ENCODE measurements around the gene FAF2. TPM values are rescaled to one million over a fixed set of nuclear protein-coding genes. Genes with fewer than 3 reads are reported as not detected.

Gene FAF2
- total RNA-seq, 2 experiments from 2014 or later: 27.5 to 30.1 TPM

DNA sequence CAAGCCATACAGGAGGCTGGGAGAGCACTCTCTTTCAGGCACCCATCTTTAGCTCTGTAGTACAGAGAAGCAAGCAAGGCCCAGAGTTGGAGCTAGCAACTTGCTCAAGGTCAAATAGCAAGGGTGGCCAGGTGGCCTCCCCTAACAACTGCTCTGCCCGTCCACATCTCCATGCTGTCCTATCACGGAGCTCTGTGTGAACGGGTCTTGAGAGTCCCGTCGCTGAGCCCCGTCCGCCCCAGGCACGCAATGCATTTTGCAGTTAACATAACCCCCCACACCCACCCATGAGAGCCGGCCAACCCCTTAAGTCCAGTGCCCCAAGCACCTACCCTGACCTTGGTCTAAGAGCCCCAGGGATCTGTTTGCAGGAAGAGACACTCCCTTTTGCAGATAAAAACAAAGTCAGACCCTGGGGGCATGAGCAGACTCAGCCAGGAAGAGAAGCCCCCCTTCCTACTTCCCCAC is 87.5 kb downstream of the FAF2 start:
- no peaks in the 10 kb centered on the region for H3K9me3 Mint-ChIP-seq
- H3K4me1 ChIP-seq (ENCODE audit: insufficient read depth, low read length): peaks cover 79% of the 10 kb centered on the region
- no peaks in the 10 kb centered on the region for H3K27me3 ChIP-seq (ENCODE audit: control insufficient read depth in 1 of 2, insufficient read depth in 2 of 2, low read length in 2 of 2)
- H3K36me3 Mint-ChIP-seq (ENCODE audit: low read depth): peaks cover 63% of the 10 kb centered on the region
- H3K27ac ChIP-seq (ENCODE audit: low read depth in 1 of 2, low read length in 2 of 2): peak overlapping the region; percentile 99
- TF ChIP-seq CTCF (IDR thresholded peaks at IDR 0.05): no peak
- H3K27ac Mint-ChIP-seq: peak overlapping the region; percentile 100
- peak in 2 of 14 experiments; percentile 17 to 25 for DNase-seq
- peaks cover 23% of the 10 kb centered on the region for H3K36me3 ChIP-seq (ENCODE audit: insufficient read depth, low read length)
- ChIA-PET CTCF (interaction anchor here (0.7 to 7.1 kb wide), 5 partner anchors 7 to 119 kb away, joined by 3 to 42 read pairs (median 10); partner anchors contain the start of genes CLTB and FAF2), POLR2A (interaction anchor here (0.9 to 10.1 kb wide), 12 partner anchors 9 to 891 kb away, joined by 3 to 185 read pairs (median 22); partner anchors contain the start of genes CDHR2, CLTB, FAF2 and GRK6)
- intact Hi-C loops (cut with DNase I, micrococcal nuclease): loop anchor here (2.0 to 10.0 kb wide), 7 partner anchors 37 to 1057 kb away; partner anchors contain the start of genes CLTB (in 1 of the 2), FAF2 (in 1 of the 2), HIGD2A (in 1 of the 2) and NOP16 (in 1 of the 2)
- H3K4me3 ChIP-seq (ENCODE audit: low read length): peak overlapping the region; percentile 98
- no peaks in the 10 kb centered on the region for H3K27me3 Mint-ChIP-seq
- peaks cover 70% of the 10 kb centered on the region for H3K4me1 Mint-ChIP-seq (ENCODE audit: low read depth)
- no peak for ATAC-seq (ENCODE audit: poor library complexity)
- H3K4me3 Mint-ChIP-seq: peak overlapping the region; percentile 99
- H3K9me3 ChIP-seq (ENCODE audit: control insufficient read depth in 1 of 2, insufficient read depth in 1 of 2, low read length in 2 of 2): peaks cover 0 to 3% of the 10 kb centered on the region in 2 experiments

DNA sequence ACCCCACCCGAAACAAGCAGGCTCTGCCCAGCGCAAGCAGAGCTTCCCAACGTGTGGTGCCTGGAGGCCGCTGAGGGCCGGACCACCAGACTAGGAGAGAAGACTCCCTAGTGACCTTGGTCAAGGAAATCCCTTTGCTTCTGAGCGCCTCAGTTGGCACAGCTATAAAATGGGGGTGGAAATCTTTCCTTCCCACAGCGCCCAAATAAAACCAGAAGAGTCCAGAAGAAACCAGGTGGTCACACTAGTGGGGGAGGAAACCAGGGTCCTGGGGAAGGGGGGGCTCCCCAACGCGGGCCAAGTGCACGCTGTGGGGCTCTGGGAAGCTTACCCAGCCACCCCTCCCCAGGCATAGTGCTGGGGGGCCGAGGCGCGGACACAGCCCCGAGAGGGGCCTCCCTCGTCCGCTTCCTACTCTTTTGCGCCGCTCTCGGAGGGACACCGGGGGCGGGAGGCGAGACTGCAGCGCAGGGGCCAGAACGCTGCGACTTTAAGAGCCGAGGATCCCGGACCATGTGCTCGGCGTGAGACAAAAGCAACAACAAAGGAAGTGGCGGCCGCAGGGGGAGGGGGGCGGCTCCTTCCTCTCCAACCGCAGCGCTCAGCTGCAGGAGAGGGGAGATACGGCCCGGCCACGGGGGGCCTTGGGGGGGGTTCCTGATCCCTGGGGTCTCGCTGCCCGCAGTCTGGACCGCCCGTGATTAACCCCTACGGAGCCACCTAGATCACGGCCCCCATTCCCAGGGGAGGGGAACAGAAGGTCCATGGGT is 88.1 kb downstream of the FAF2 start:
- Histone ChIP-seq H3K27me3 (ENCODE audit: control insufficient read depth in 1 of 2, insufficient read depth in 2 of 2, low read length in 2 of 2) (no peaks in the 10 kb centered on the region), H3K4me1 (ENCODE audit: insufficient read depth, low read length) (peaks cover 79% of the 10 kb centered on the region), H3K9me3 (ENCODE audit: control insufficient read depth in 1 of 2, insufficient read depth in 1 of 2, low read length in 2 of 2) (peaks cover 0 to 3% of the 10 kb centered on the region in 2 experiments), H3K27ac (ENCODE audit: low read depth in 1 of 2, low read length in 2 of 2) (peak overlapping the region; percentile 99), H3K4me3 (ENCODE audit: low read length) (peak overlapping the region; percentile 98), H3K36me3 (ENCODE audit: insufficient read depth, low read length) (peaks cover 17% of the 10 kb centered on the region)
- ATAC-seq (ENCODE audit: poor library complexity) (peak; percentile 13), DNase-seq (peak; percentile 66 to 92 (median 86))
- no peak for TF ChIP-seq CTCF (IDR thresholded peaks at IDR 0.05)
- ChIA-PET CTCF (interaction anchor here (1.3 to 7.1 kb wide), 4 partner anchors 61 to 120 kb away, joined by 3 to 42 read pairs (median 20); partner anchors contain the start of genes CLTB and FAF2), POLR2A (interaction anchor here (0.6 to 10.1 kb wide), 24 partner anchors 8 to 1058 kb away, joined by 3 to 185 read pairs (median 6); partner anchors contain the start of genes CDHR2, CLTB, FAF2 and GRK6)
- Mint-ChIP-seq H3K36me3 (ENCODE audit: low read depth) (peaks cover 58% of the 10 kb centered on the region), H3K4me3 (peak overlapping the region; percentile 99), H3K9me3 (no peaks in the 10 kb centered on the region), H3K27ac (peak overlapping the region; percentile 100), H3K4me1 (ENCODE audit: low read depth) (peaks cover 71% of the 10 kb centered on the region), H3K27me3 (no peaks in the 10 kb centered on the region)
- intact Hi-C loops (cut with DNase I, micrococcal nuclease): loop anchor here (5.0 to 10.0 kb wide), 6 partner anchors 36 to 1056 kb away; partner anchors contain the start of genes CLTB (in 1 of the 2), HIGD2A (in 1 of the 2), NOP16 (in 1 of the 2) and NSD1 (in 1 of the 2)

DNA sequence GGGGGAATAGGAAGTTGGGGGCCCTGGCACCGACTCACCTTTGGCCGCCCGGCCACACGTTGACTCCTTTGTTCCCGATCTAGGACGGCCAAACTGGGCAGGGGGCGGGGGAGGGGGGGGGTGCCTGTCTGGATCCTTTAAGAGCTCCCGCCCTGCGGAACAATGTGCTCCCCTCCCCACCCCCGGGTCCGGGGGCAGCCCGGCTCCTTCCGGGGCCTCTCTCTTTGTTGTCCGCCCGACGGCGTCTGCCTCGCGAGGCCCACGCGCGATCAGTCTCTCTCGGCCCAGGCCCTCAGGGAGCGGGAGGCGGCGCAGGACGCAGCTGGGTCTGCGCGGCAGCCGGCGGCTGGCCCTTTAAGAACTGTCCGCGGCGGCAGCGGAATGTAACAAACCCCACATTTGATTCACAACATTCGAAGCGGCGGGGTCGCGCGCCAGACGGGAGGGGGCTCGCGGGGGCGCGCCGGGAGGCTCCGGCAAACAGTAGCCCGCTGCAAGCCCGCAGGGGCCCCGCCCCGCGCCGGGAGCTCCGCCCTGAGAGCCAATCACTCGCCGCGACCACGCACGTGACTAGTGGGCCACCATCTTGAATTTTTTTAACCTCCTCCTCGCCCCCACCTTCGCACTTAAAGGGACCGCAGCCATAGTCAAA is 88.8 kb downstream of the FAF2 start, which contains the start of gene RNF44:
Gene RNF44 (minus strand): TSS at position 501 of the 652 bp plus-strand sequence. CDS start 4,930 bp downstream, outside the sequence.
- no peaks in the 10 kb centered on the region for H3K9me3 Mint-ChIP-seq
- Histone ChIP-seq H3K4me1 (ENCODE audit: insufficient read depth, low read length) (peaks cover 79% of the 10 kb centered on the region), H3K9me3 (ENCODE audit: control insufficient read depth in 1 of 2, insufficient read depth in 1 of 2, low read length in 2 of 2) (peaks cover 0 to 3% of the 10 kb centered on the region in 2 experiments), H3K27me3 (ENCODE audit: control insufficient read depth in 1 of 2, insufficient read depth in 2 of 2, low read length in 2 of 2) (no peaks in the 10 kb centered on the region), H3K27ac (ENCODE audit: low read depth in 1 of 2, low read length in 2 of 2) (peak within 1 kb of the TSS; percentile 99), H3K4me3 (ENCODE audit: low read length) (peak within 1 kb of the TSS; percentile 98), H3K36me3 (ENCODE audit: insufficient read depth, low read length) (peaks cover 10% of the 10 kb centered on the region)
- peak within 1 kb of the TSS; percentile 100 for H3K27ac Mint-ChIP-seq
- ATAC-seq (ENCODE audit: poor library complexity) (peak; percentile 61), DNase-seq (peak; percentile 97 to 99 (median 98))
- peaks cover 53% of the 10 kb centered on the region for H3K36me3 Mint-ChIP-seq (ENCODE audit: low read depth)
- intact Hi-C loops (cut with DNase I, micrococcal nuclease): loop anchor here (1.0 to 10.0 kb wide), 7 partner anchors 35 to 1055 kb away; partner anchors contain the start of genes CLTB (in 1 of the 2), FAF2 (in 1 of the 2), HIGD2A (in 1 of the 2) and NOP16 (in 1 of the 2)
- H3K27me3 Mint-ChIP-seq: no peaks in the 10 kb centered on the region
- TF ChIP-seq CTCF (IDR thresholded peaks at IDR 0.05): no peak
- CTCF ChIA-PET: interaction anchor here (1.3 to 7.1 kb wide), 3 partner anchors 60 to 121 kb away, joined by 3 to 42 read pairs (median 37); partner anchors contain the start of genes CLTB and FAF2
- H3K4me1 Mint-ChIP-seq (ENCODE audit: low read depth): peaks cover 77% of the 10 kb centered on the region
- peak within 1 kb of the TSS; percentile 99 for H3K4me3 Mint-ChIP-seq
- POLR2A ChIA-PET: interaction anchor here (0.6 to 10.1 kb wide), 26 partner anchors 7 to 1059 kb away, joined by 3 to 185 read pairs (median 6); partner anchors contain the start of genes CDHR2, CLTB, FAF2 and HIGD2A
